Activated CD4-positive, alpha-beta T cell treated with anti-CD3 and anti-CD28 coated beads, Interleukin-10, Interleukin-2, amounts not matched to agents 100 ng/mL and 50 ng/mL, durations not matched to agents 16 hours and 8 hours (primary cell): ENCODE data around the gene SUPT4H1.

ENCODE experiments used
- DNase-seq: peaks from one replicate; pipeline ENCODE4 v3.0.0-alpha.2; 2020

SUPT4H1 gene

GRCh38 chr17:58328195-58329034 is 23.6 kb downstream of the SUPT4H1 start, which contains the start of gene TSPOAP1:
Gene TSPOAP1 (minus strand): TSS chr17:58328795. CDS start chr17:58327920, 875 bp downstream.
- no peak for DNase-seq

- no peak for DNase-seq
Observed at GRCh38 chr17:58327363-58328194, 24.4 kb downstream of the SUPT4H1 start.

GRCh38 chr17:58326609-58327362 is 25.2 kb downstream of the SUPT4H1 start:
- DNase-seq: peak; percentile 33

- peak; percentile 20 for DNase-seq
Observed at GRCh38 chr17:58325976-58326468, 26.0 kb downstream of the SUPT4H1 start.

GRCh38 chr17:58325289-58325726 is 26.7 kb downstream of the SUPT4H1 start:
- no peak for DNase-seq

- DNase-seq: no peak
Observed at GRCh38 chr17:58324409-58325288, 27.4 kb downstream of the SUPT4H1 start.

GRCh38 chr17:58324056-58324408 is 28.0 kb downstream of the SUPT4H1 start:
- DNase-seq: no peak

- DNase-seq: no peak
Observed at GRCh38 chr17:58323366-58324055, 28.5 kb downstream of the SUPT4H1 start.

- no peak for DNase-seq
Observed at GRCh38 chr17:58322581-58323185, 29.3 kb downstream of the SUPT4H1 start.

GRCh38 chr17:58321571-58322525 is 30.2 kb downstream of the SUPT4H1 start:
- DNase-seq: no peak

- no peak for DNase-seq
Observed at GRCh38 chr17:58320570-58321323, 31.3 kb downstream of the SUPT4H1 start.

- DNase-seq: no peak
Observed at GRCh38 chr17:58320163-58320558, 31.8 kb downstream of the SUPT4H1 start.

GRCh38 chr17:58319173-58320162 is 32.5 kb downstream of the SUPT4H1 start:
- DNase-seq: no peak

- no peak for DNase-seq
Observed at GRCh38 chr17:58318627-58319172, 33.3 kb downstream of the SUPT4H1 start.

- DNase-seq: no peak
Observed at GRCh38 chr17:58318065-58318481, 33.9 kb downstream of the SUPT4H1 start.

GRCh38 chr17:58317421-58318064 is 34.5 kb downstream of the SUPT4H1 start:
- DNase-seq: peak; percentile 92
